KMS-11 (cell line): ENCODE data around the gene TMEM11.

Experiments
- H2AFZ ChIP-seq: fragments of 200-600 bp; sonication (generic); 2 replicates; pipeline ENCODE4 v1.6.1; 2016; ENCODE audit warnings: antibody characterized with exemption, mixed run types, low read depth
- H3K27ac ChIP-seq: fragments of 200-600 bp; sonication (generic); 2 replicates; pipeline ENCODE4 v1.6.1; 2016; ENCODE audit warnings: mild to moderate bottlenecking, mixed run types
- H3K27me3 ChIP-seq: fragments of 200-600 bp; sonication (generic); 2 replicates; pipeline ENCODE4 v1.6.1; 2017; ENCODE audit warnings: mild to moderate bottlenecking, low read depth, mixed run types, moderate library complexity; ENCODE audit not compliant: insufficient read depth
- H3K36me3 ChIP-seq: fragments of 200-600 bp; sonication (generic); 2 replicates; pipeline ENCODE4 v1.6.1; 2017; ENCODE audit warnings: mild to moderate bottlenecking, mixed run types; ENCODE audit not compliant: insufficient read depth
- H3K4me1 ChIP-seq: fragments of 200-600 bp; sonication (generic); 2 replicates; pipeline ENCODE4 v1.6.1; 2016; ENCODE audit warnings: mild to moderate bottlenecking, low read depth, mixed run types; ENCODE audit not compliant: poor library complexity, severe bottlenecking
- H3K4me2 ChIP-seq: fragments of 200-600 bp; sonication (generic); 2 replicates; pipeline ENCODE4 v1.7.0; 2016; ENCODE audit warnings: mild to moderate bottlenecking, mixed run types
- H3K4me3 ChIP-seq: fragments of 200-600 bp; sonication (generic); IDR thresholded peaks from 2 replicates; pipeline ENCODE4 v1.6.1; 2017; ENCODE audit warnings: low read depth, low read length, mixed read lengths; ENCODE audit not compliant: insufficient read depth
- H3K79me2 ChIP-seq: fragments of 200-600 bp; sonication (generic); 2 replicates; pipeline ENCODE4 v1.6.1; 2016; ENCODE audit warnings: low read depth, mixed run types; ENCODE audit not compliant: insufficient read depth
- H3K9ac ChIP-seq: fragments of 200-600 bp; sonication (generic); 2 replicates; pipeline ENCODE4 v1.6.1; 2016; ENCODE audit warnings: mild to moderate bottlenecking, mixed run types
- H4K20me1 ChIP-seq: fragments of 200-600 bp; sonication (generic); 2 replicates; pipeline ENCODE4 v1.6.1; 2016; ENCODE audit warnings: mild to moderate bottlenecking, mixed run types; ENCODE audit not compliant: insufficient read depth
- TF ChIP-seq, protein P1 (sequence below): fragments of 200-600 bp; sonication (generic); conservative IDR thresholded peaks from 2 replicates; pipeline ENCODE4 v1.6.1; 2017; ENCODE audit warnings: low read depth, mild to moderate bottlenecking, antibody characterized with exemption, low read length, moderate library complexity, mixed read lengths

Gene TMEM11

DNA sequence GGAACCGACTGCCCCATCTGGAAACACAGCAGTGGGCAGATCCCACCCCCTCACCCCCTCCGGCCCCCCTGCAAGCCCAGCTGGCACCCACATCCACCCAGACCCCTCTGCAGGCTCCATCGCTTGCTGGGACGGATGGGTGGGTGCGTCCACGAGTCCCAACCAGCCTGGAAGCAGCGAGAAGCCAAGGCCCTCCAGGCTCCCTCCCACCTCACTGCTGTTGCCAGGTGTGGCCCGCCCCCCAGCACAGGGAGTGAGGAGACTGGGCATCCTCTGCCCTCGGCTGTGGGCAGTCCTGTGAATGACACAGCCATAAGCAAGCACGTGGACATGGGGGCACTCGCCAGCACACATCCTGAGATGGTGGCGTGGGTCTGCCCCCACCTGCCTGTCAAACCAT is 11.4 kb downstream of the TMEM11 start:
- TF ChIP-seq, protein P1, sequence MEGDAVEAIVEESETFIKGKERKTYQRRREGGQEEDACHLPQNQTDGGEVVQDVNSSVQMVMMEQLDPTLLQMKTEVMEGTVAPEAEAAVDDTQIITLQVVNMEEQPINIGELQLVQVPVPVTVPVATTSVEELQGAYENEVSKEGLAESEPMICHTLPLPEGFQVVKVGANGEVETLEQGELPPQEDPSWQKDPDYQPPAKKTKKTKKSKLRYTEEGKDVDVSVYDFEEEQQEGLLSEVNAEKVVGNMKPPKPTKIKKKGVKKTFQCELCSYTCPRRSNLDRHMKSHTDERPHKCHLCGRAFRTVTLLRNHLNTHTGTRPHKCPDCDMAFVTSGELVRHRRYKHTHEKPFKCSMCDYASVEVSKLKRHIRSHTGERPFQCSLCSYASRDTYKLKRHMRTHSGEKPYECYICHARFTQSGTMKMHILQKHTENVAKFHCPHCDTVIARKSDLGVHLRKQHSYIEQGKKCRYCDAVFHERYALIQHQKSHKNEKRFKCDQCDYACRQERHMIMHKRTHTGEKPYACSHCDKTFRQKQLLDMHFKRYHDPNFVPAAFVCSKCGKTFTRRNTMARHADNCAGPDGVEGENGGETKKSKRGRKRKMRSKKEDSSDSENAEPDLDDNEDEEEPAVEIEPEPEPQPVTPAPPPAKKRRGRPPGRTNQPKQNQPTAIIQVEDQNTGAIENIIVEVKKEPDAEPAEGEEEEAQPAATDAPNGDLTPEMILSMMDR, result no peak
- Histone ChIP-seq H3K27me3 (no peaks in the 10 kb centered on the region), H3K36me3 (no peaks in the 10 kb centered on the region), H3K4me2 (no peak overlapping the region), H3K79me2 (peaks cover 55% of the 10 kb centered on the region), H3K4me1 (no peaks in the 10 kb centered on the region), H3K9ac (no peak overlapping the region), H4K20me1 (no peaks in the 10 kb centered on the region), H2AFZ (no peak overlapping the region), H3K4me3 (no peak overlapping the region), H3K27ac (no peak overlapping the region)

DNA sequence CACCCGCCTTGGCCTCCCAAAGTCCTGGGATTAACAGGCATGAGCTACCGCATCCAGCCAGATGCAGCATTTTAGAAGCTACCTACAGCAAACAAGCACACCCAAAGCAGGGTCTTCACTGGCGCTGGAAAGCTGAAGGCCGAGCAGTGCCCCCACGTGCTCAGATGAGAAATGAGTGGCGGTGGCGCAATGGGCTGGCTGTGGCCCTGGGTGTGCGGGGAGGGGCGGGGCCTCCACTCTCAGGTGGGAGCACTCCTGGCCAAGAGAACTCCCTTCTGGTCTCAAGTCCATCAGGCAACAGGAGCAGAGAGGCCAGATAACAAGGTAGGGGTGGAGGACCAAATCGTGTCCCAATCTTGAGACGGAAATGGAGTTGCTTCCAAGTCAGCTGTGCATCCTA is 12.1 kb downstream of the TMEM11 start:
- no peak overlapping the region for H2AFZ ChIP-seq
- no peaks in the 10 kb centered on the region for H3K4me1 ChIP-seq
- H3K27me3 ChIP-seq, result no peaks in the 10 kb centered on the region
- H4K20me1 ChIP-seq, result no peaks in the 10 kb centered on the region
- H3K36me3 ChIP-seq, result no peaks in the 10 kb centered on the region
- H3K4me2 ChIP-seq, result no peak overlapping the region
- H3K9ac ChIP-seq, result no peak overlapping the region
- H3K4me3 ChIP-seq, result no peak overlapping the region
- no peak overlapping the region for H3K27ac ChIP-seq
- H3K79me2 ChIP-seq, result peaks cover 49% of the 10 kb centered on the region
- TF ChIP-seq, protein P1, result no peak

DNA sequence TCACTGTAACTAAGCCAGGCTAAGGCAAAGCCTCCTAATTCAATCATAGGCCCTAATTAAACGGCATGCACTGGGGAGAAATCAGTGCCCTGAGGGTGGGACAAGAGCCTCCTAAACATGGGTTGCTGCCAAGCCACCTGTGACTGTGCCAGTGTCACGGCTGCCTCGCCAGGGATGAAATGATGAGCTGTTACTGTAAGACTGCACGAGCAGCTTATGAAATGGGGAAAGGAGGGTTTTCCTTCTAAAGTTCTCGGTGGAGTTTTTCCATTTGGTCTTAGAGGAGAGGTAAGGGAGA is 12.7 kb downstream of the TMEM11 start:
- TF ChIP-seq, protein P1, result no peak
- Histone ChIP-seq H3K4me2 (no peak overlapping the region), H3K27me3 (no peaks in the 10 kb centered on the region), H4K20me1 (no peaks in the 10 kb centered on the region), H3K36me3 (no peaks in the 10 kb centered on the region), H3K79me2 (peaks cover 43% of the 10 kb centered on the region), H3K4me1 (no peaks in the 10 kb centered on the region), H3K4me3 (no peak overlapping the region), H3K9ac (no peak overlapping the region), H3K27ac (no peak overlapping the region), H2AFZ (no peak overlapping the region)

DNA sequence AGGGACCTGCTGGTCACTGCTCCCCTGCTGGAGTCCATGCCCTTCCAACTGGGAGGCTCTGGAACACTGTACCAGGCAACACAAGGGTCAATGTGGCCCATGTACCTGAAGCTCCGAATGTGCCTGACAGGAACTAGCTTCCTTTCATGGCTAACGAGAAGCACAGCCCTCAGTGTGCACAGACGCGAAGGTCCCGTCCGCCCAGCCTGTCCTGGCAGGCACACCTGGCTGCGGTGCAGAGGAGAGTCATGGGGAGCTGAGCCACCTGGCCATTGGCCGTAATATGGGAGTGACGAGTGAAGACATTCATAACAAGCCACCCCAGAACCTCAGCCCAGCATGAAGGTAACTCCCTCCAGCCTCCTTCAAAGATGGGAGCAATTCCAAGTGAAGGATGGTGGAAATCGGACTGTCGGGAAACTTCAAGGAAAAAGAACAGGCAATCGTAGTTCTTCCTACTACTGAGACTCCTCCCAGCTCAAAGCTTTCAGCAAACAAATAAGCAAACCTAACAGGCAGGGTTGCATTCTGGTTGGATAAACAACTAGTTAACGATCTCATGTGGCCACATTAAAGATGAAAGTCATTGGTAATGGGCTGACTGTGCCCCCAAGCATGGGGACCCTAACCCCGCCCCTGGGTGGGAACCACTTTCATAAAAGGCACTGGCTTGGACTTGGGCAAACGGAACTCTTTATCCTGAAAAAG is 13.2 kb downstream of the TMEM11 start:
- Histone ChIP-seq H3K4me1 (no peaks in the 10 kb centered on the region), H3K9ac (no peak overlapping the region), H3K27me3 (no peaks in the 10 kb centered on the region), H4K20me1 (no peaks in the 10 kb centered on the region), H3K27ac (no peak overlapping the region), H2AFZ (no peak overlapping the region), H3K36me3 (no peaks in the 10 kb centered on the region), H3K79me2 (peaks cover 38% of the 10 kb centered on the region), H3K4me2 (no peak overlapping the region), H3K4me3 (no peak overlapping the region)
- TF ChIP-seq, protein P1, result no peak
